ENCODE measurements around the gene PCNT. TPM values are rescaled to one million over a fixed set of nuclear protein-coding genes. Genes with fewer than 3 reads are reported as not detected.

The PCNT gene
- total and polyA plus RNA-seq, 10 of the 15 experiments (the other 5 are each of a cell fraction or from before 2014, with no cell fraction given) = 2.9 to 39.6 (median 20.5) TPM

DNA sequence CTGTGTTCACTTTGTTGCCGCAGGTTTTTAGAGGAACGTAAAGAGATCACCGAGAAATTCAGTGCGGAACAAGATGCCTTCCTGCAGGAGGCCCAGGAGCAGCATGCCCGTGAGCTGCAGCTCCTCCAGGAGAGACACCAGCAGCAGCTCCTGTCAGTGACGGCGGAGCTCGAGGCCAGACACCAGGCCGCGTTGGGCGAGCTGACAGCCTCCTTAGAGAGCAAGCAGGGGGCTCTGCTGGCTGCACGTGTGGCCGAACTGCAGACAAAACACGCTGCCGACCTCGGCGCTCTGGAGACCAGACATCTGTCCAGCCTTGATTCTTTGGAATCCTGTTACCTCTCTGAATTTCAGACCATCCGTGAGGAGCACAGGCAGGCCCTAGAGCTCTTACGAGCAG lies 42.6 kb downstream of the PCNT start:
- ChIA-PET POLR2A (no interaction called here), SMC1A (ENCODE audit: uncharacterized antibody, unreplicated experiment) (no interaction called here), RAD21 (ENCODE audit: unreplicated experiment) (interaction anchor here (3.4 kb wide), 1 partner anchor 41 kb away, joined by 12 read pairs; a partner anchor contains a TSS), CTCF (interaction anchor here (1.0 kb wide), 1 partner anchor 41 kb away, joined by 3 read pairs; a partner anchor contains a TSS)
- Histone ChIP-seq H3K4me1 (ENCODE audit: control insufficient read depth, insufficient read depth, low read length) (peaks cover 27% of the 10 kb centered on the region), H2AFZ (ENCODE audit: control insufficient read depth, low read depth, low read length) (no peak overlapping the region), H3K79me2 (ENCODE audit: control insufficient read depth, insufficient read depth, low read length) (peaks cover 15% of the 10 kb centered on the region), H3K36me3 (ENCODE audit: control insufficient read depth in 2 of 2, insufficient read depth in 2 of 2, low read length in 1 of 2) (peaks cover 16 to 25% of the 10 kb centered on the region in 2 experiments), H3K27ac (ENCODE audit: control insufficient read depth, insufficient read depth) (no peak overlapping the region), H3K9ac (ENCODE audit: control insufficient read depth, insufficient read depth, low read length) (no peak overlapping the region), H3K27me3 (replicated peaks in 1 of 2; ENCODE audit: control insufficient read depth in 2 of 2, insufficient read depth in 2 of 2, low read length in 1 of 2) (no peaks in the 10 kb centered on the region), H4K20me1 (ENCODE audit: control insufficient read depth, insufficient read depth) (no peaks in the 10 kb centered on the region), H3K4me3 (no peak overlapping the region), H3K4me2 (ENCODE audit: control insufficient read depth, insufficient read depth) (no peak overlapping the region), H3K9me3 (replicated peaks; ENCODE audit: control insufficient read depth, insufficient read depth, low read length) (no peaks in the 10 kb centered on the region)
- DNase-seq (ENCODE audit: low read depth, low spot score) = no peak
- no peak for FAIRE-seq
- ATAC-seq = no peak
- intact Hi-C loops (cut with micrococcal nuclease; ENCODE audit: unreplicated experiment) = no loop called here
- in situ Hi-C loops (cut with MboI) = no loop called here
- BruUV-seq (replicated peaks) = no TSS peak
- TF ChIP-seq YBX1 (IDR thresholded peaks at IDR 0.05) = no peak
- TF ChIP-seq, protein P1, sequence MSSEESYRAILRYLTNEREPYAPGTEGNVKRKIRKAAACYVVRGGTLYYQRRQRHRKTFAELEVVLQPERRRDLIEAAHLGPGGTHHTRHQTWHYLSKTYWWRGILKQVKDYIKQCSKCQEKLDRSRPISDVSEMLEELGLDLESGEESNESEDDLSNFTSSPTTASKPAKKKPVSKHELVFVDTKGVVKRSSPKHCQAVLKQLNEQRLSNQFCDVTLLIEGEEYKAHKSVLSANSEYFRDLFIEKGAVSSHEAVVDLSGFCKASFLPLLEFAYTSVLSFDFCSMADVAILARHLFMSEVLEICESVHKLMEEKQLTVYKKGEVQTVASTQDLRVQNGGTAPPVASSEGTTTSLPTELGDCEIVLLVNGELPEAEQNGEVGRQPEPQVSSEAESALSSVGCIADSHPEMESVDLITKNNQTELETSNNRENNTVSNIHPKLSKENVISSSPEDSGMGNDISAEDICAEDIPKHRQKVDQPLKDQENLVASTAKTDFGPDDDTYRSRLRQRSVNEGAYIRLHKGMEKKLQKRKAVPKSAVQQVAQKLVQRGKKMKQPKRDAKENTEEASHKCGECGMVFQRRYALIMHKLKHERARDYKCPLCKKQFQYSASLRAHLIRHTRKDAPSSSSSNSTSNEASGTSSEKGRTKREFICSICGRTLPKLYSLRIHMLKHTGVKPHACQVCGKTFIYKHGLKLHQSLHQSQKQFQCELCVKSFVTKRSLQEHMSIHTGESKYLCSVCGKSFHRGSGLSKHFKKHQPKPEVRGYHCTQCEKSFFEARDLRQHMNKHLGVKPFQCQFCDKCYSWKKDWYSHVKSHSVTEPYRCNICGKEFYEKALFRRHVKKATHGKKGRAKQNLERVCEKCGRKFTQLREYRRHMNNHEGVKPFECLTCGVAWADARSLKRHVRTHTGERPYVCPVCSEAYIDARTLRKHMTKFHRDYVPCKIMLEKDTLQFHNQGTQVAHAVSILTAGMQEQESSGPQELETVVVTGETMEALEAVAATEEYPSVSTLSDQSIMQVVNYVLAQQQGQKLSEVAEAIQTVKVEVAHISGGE (CRISPR knock-in tag; IDR thresholded peaks at IDR 0.05) = no peak
- TF ChIP-seq SMAD5 (IDR thresholded peaks at IDR 0.05; ENCODE audit: low read depth) = no peak
- TF ChIP-seq TBL1XR1 (IDR thresholded peaks at IDR 0.05; ENCODE audit: low read depth, low read length) = no peak
- TF ChIP-seq, protein P2, sequence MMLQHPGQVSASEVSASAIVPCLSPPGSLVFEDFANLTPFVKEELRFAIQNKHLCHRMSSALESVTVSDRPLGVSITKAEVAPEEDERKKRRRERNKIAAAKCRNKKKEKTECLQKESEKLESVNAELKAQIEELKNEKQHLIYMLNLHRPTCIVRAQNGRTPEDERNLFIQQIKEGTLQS (IDR thresholded peaks at IDR 0.05; ENCODE audit: borderline replicate concordance, extremely low read depth, low read depth, low read length) = no peak
- TF ChIP-seq PML (IDR thresholded peaks at IDR 0.05; ENCODE audit: low read length) = no peak
- TF ChIP-seq, protein P3, sequence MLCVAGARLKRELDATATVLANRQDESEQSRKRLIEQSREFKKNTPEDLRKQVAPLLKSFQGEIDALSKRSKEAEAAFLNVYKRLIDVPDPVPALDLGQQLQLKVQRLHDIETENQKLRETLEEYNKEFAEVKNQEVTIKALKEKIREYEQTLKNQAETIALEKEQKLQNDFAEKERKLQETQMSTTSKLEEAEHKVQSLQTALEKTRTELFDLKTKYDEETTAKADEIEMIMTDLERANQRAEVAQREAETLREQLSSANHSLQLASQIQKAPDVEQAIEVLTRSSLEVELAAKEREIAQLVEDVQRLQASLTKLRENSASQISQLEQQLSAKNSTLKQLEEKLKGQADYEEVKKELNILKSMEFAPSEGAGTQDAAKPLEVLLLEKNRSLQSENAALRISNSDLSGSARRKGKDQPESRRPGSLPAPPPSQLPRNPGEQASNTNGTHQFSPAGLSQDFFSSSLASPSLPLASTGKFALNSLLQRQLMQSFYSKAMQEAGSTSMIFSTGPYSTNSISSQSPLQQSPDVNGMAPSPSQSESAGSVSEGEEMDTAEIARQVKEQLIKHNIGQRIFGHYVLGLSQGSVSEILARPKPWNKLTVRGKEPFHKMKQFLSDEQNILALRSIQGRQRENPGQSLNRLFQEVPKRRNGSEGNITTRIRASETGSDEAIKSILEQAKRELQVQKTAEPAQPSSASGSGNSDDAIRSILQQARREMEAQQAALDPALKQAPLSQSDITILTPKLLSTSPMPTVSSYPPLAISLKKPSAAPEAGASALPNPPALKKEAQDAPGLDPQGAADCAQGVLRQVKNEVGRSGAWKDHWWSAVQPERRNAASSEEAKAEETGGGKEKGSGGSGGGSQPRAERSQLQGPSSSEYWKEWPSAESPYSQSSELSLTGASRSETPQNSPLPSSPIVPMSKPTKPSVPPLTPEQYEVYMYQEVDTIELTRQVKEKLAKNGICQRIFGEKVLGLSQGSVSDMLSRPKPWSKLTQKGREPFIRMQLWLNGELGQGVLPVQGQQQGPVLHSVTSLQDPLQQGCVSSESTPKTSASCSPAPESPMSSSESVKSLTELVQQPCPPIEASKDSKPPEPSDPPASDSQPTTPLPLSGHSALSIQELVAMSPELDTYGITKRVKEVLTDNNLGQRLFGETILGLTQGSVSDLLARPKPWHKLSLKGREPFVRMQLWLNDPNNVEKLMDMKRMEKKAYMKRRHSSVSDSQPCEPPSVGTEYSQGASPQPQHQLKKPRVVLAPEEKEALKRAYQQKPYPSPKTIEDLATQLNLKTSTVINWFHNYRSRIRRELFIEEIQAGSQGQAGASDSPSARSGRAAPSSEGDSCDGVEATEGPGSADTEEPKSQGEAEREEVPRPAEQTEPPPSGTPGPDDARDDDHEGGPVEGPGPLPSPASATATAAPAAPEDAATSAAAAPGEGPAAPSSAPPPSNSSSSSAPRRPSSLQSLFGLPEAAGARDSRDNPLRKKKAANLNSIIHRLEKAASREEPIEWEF (IDR thresholded peaks at IDR 0.05; ENCODE audit: insufficient replicate concordance, low read depth, low read length) = no peak
- TF ChIP-seq, protein P4, sequence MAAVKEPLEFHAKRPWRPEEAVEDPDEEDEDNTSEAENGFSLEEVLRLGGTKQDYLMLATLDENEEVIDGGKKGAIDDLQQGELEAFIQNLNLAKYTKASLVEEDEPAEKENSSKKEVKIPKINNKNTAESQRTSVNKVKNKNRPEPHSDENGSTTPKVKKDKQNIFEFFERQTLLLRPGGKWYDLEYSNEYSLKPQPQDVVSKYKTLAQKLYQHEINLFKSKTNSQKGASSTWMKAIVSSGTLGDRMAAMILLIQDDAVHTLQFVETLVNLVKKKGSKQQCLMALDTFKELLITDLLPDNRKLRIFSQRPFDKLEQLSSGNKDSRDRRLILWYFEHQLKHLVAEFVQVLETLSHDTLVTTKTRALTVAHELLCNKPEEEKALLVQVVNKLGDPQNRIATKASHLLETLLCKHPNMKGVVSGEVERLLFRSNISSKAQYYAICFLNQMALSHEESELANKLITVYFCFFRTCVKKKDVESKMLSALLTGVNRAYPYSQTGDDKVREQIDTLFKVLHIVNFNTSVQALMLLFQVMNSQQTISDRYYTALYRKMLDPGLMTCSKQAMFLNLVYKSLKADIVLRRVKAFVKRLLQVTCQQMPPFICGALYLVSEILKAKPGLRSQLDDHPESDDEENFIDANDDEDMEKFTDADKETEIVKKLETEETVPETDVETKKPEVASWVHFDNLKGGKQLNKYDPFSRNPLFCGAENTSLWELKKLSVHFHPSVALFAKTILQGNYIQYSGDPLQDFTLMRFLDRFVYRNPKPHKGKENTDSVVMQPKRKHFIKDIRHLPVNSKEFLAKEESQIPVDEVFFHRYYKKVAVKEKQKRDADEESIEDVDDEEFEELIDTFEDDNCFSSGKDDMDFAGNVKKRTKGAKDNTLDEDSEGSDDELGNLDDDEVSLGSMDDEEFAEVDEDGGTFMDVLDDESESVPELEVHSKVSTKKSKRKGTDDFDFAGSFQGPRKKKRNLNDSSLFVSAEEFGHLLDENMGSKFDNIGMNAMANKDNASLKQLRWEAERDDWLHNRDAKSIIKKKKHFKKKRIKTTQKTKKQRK (IDR thresholded peaks at IDR 0.05; ENCODE audit: low read depth, low read length) = no peak
- TF ChIP-seq PAX8 (IDR thresholded peaks at IDR 0.05) = no peak
- TF ChIP-seq TCF7 (IDR thresholded peaks at IDR 0.05; ENCODE audit: borderline replicate concordance) = no peak
- no peak for TF ChIP-seq ZNF622 (IDR thresholded peaks at IDR 0.05)
- TF ChIP-seq MEF2A (IDR thresholded peaks at IDR 0.05; ENCODE audit: insufficient read depth, low read depth, low read length) = no peak
- no peak for TF ChIP-seq SUPT20H (IDR thresholded peaks at IDR 0.05; ENCODE audit: borderline replicate concordance, control insufficient read depth, low read depth, low read length)
- 93% methylated on average over 19 of the region's 19 CpGs for WGBS (ENCODE audit: insufficient coverage, insufficient replicate concordance, low lambda C conversion rate, missing lambda C conversion rate)
